GM13977 (cell line): Measurements from ENCODE around the gene ZNF624.
"Not testable (repeated sequence)": the region's sequence is repeated elsewhere in the genome, so short reads cannot be mapped to it uniquely, and the experiment has no call there.

Experiments
- DNase-seq: peaks from one replicate; pipeline ENCODE4 v3.0.0; 2012; ENCODE audit warnings: low spot score
- CTCF ChIP-seq: IDR thresholded peaks from 2 replicates; pipeline ENCODE4 v1.5.1; 2012; ENCODE audit warnings: mild to moderate bottlenecking, control low read depth; ENCODE audit not compliant: insufficient read depth; ENCODE audit errors: extremely low read depth, missing control alignments
- in situ Hi-C: fragments of 300-500 bp; cut with MboI; formaldehyde crosslinking; loops from one replicate; pipeline ENCODE4 v1.12.0; 2022; ENCODE audit warnings: low sequenced_read_pairs, low pct_unique_long_range_greater_than_20kb, mixed read lengths, inconsistent platforms; ENCODE audit not compliant: unreplicated experiment

ZNF624 gene

GRCh38 chr17:16653367-16654041 lies at the start of gene ZNF624:
Gene ZNF624, minus strand, starts transcription at chr17:16653850.
- TF ChIP-seq CTCF: no peak
- peak; percentile 95 for DNase-seq
- in situ Hi-C loops: no loop called here

- DNase-seq, in situ Hi-C loops: not testable (repeated sequence)
These were observed 44.0 kb upstream of the ZNF624 start for GRCh38 chr17:16697603-16698002.

- in situ Hi-C loops, DNase-seq: not testable (repeated sequence)
These were observed 36.8 kb upstream of the ZNF624 start for GRCh38 chr17:16690447-16690846.

- TF ChIP-seq CTCF: peak; percentile 61
- peak; percentile 38 for DNase-seq
- in situ Hi-C loops: not testable (repeated sequence)
These were observed 36.2 kb upstream of the ZNF624 start, which contains the start of gene CCDC144A for GRCh38 chr17:16689731-16690281. Gene CCDC144A, plus strand, starts transcription at chr17:16690241. Its CDS starts 160 bp downstream, at chr17:16690401.

- DNase-seq, in situ Hi-C loops: not testable (repeated sequence)
These were observed 33.5 kb upstream of the ZNF624 start for GRCh38 chr17:16687151-16687550.

GRCh38 chr17:16686019-16686418 lies 32.4 kb upstream of the ZNF624 start:
- DNase-seq, in situ Hi-C loops: not testable (repeated sequence)

GRCh38 chr17:16683290-16684138 lies 29.9 kb upstream of the ZNF624 start:
- DNase-seq, in situ Hi-C loops: not testable (repeated sequence)

- no peak for DNase-seq
- TF ChIP-seq CTCF: no peak
- in situ Hi-C loops: no loop called here
These were observed 23.1 kb upstream of the ZNF624 start for GRCh38 chr17:16676676-16677268.

- DNase-seq, in situ Hi-C loops: not testable (repeated sequence)
These were observed 13.4 kb upstream of the ZNF624 start for GRCh38 chr17:16666907-16667636.

- DNase-seq, in situ Hi-C loops: not testable (repeated sequence)
These were observed 12.9 kb upstream of the ZNF624 start for GRCh38 chr17:16666553-16666906.
